ENCODE data around the gene PLCXD1.

PLCXD1 gene

GRCh38 chrX:352582-353314 lies 71.6 kb downstream of the PLCXD1 start:
- Histone ChIP-seq H3K9me3 (ENCODE audit: low read length) (no peaks in the 10 kb centered on the region), H3K36me3 (ENCODE audit: insufficient read depth, low read length) (peaks cover 91% of the 10 kb centered on the region)

More at GRCh38 chrX:352582-353314, 71.6 kb downstream of the PLCXD1 start:
- no peaks in the 10 kb centered on the region for H4K20me1 ChIP-seq (ENCODE audit: insufficient read depth, low read length)
- H3K79me2 ChIP-seq (ENCODE audit: insufficient read depth, low read length) = peaks cover 27% of the 10 kb centered on the region
- no peak overlapping the region for H3K27ac ChIP-seq (ENCODE audit: low read depth, low read length, poor library complexity, severe bottlenecking)
- no peaks in the 10 kb centered on the region for H3K9me2 ChIP-seq (ENCODE audit: low read depth, low read length)
- H3K4me2 ChIP-seq (ENCODE audit: low read length) = no peak overlapping the region
- no peaks in the 10 kb centered on the region for H3F3A ChIP-seq (ENCODE audit: insufficient read depth, low read length)
- H3K9ac ChIP-seq (ENCODE audit: low read length) = no peak overlapping the region
- no peaks in the 10 kb centered on the region for H3K27me3 ChIP-seq (ENCODE audit: insufficient read depth, low read length)
- TF ChIP-seq CTCF (IDR thresholded peaks at IDR 0.05; ENCODE audit: low read length) (no peak), EZH2 (IDR thresholded peaks at IDR 0.05; ENCODE audit: borderline replicate concordance, low read length) (no peak)
- no peak overlapping the region for H2AFZ ChIP-seq (ENCODE audit: low read length)
- no peak overlapping the region for H3K4me3 ChIP-seq (ENCODE audit: low read depth, low read length, poor library complexity, severe bottlenecking)
- H3K4me1 ChIP-seq (ENCODE audit: insufficient read depth, low read length, severe bottlenecking) = peaks cover 34% of the 10 kb centered on the region
